Measurements from ENCODE around the gene EIF2AK3.

GRCh38 chr2:88602022-88602421, 25.2 kb downstream of the EIF2AK3 start:
- TF ChIP-seq CTCF (IDR thresholded peaks at IDR 0.05) (no peak), EZH2 (IDR thresholded peaks at IDR 0.05; ENCODE audit: borderline replicate concordance, insufficient read depth, low read depth, low read length, poor library complexity, severe bottlenecking) (no peak)
